HepG2 (cell line): ENCODE data around the gene GDE1. TPM values are rescaled to one million over a fixed set of nuclear protein-coding genes. Genes with fewer than 3 reads are reported as not detected.

ENCODE experiments used
- DNMT3B ChIP-seq: conservative IDR thresholded peaks from 2 replicates; pipeline ENCODE4 v1.6.1; 2016; ENCODE audit warnings: missing biosample characterization, control low read depth
- SNRNP70 ChIP-seq: fragments of 200-400 bp; formaldehyde crosslinking; IDR thresholded peaks from 2 replicates; pipeline ENCODE4 v1.6.1; 2017; ENCODE audit warnings: mild to moderate bottlenecking, low read depth, low read length, moderate library complexity
- ZNF232 ChIP-seq: sonication (generic); formaldehyde crosslinking; IDR thresholded peaks from 2 replicates; pipeline ENCODE4 v1.4.0; 2020; ENCODE audit warnings: missing genetic modification reagents, borderline replicate concordance
- ZNF274 ChIP-seq: sonication (generic); formaldehyde crosslinking; IDR thresholded peaks from 2 replicates; pipeline ENCODE4 v1.5.1; 2020; ENCODE audit warnings: mild to moderate bottlenecking, missing genetic modification reagents
- polyA plus RNA-seq, 8 experiments: library from polyadenylated mRNA; depleted of rRNA in 3 of 8; stranded (reverse) in 7 of 8; unstranded in 1 of 8; fragments of >200 nt; fragmentation: Illumina TruSeq in 4 of 8; extraction: Trizol in 4 of 8; gene quantifications; 2 replicates each; pipeline versions ENCODE4 v1.2.1 to v1.2.3, GENCODE V29; 2011 to 2016; ENCODE audit warnings: low read depth in 4 of 8, missing spikeins in 1 of 8, mixed read lengths in 1 of 8; ENCODE audit not compliant: insufficient read depth in 1 of 8
- total RNA-seq, 5 experiments: library from RNA; depleted of rRNA; stranded (reverse); fragments of >200 nt; fragmentation: Illumina TruSeq; extraction: Trizol; gene quantifications; 2 replicates each; pipeline ENCODE4 v1.2.3, GENCODE V29; 2016; ENCODE audit warnings: low read depth in 1 of 5
- TF ChIP-seq, protein P1 (sequence below), 2 experiments: sonication (generic) in 1 of 2; formaldehyde crosslinking in 1 of 2; IDR thresholded peaks; 2 replicates each; pipeline versions ENCODE4 v1.6.1 to v1.9.0; 2014 to 2022; ENCODE audit warnings: antibody characterized with exemption in 1 of 2, borderline replicate concordance in 1 of 2, inconsistent platforms in 1 of 2, low read depth in 1 of 2, missing genetic modification reagents in 1 of 2
- TF ChIP-seq, protein P2 (sequence below): sonication (generic); formaldehyde crosslinking; IDR thresholded peaks from 2 replicates; pipeline ENCODE4 v1.5.1; 2020; ENCODE audit warnings: missing genetic modification reagents, mild to moderate bottlenecking, borderline replicate concordance
- TF ChIP-seq, protein P3 (sequence below): sonication (generic); formaldehyde crosslinking; IDR thresholded peaks from 2 replicates; pipeline ENCODE4 v1.4.0; 2020; ENCODE audit warnings: missing genetic modification reagents
- TF ChIP-seq, protein P4 (sequence below): sonication (generic); formaldehyde crosslinking; IDR thresholded peaks from 2 replicates; pipeline ENCODE4 v1.4.0; 2020; ENCODE audit warnings: missing genetic modification reagents, borderline replicate concordance
- TF ChIP-seq, protein P5 (sequence below): IDR thresholded peaks from 2 replicates; pipeline ENCODE4 v1.4.0; 2020; ENCODE audit warnings: mild to moderate bottlenecking, missing genetic modification reagents

GDE1 gene
- total and polyA plus RNA-seq, 2 of the 13 experiments (the other 11 are each of a cell fraction or from before 2014, with no cell fraction given) = 35.9 to 59.0 TPM

DNA sequence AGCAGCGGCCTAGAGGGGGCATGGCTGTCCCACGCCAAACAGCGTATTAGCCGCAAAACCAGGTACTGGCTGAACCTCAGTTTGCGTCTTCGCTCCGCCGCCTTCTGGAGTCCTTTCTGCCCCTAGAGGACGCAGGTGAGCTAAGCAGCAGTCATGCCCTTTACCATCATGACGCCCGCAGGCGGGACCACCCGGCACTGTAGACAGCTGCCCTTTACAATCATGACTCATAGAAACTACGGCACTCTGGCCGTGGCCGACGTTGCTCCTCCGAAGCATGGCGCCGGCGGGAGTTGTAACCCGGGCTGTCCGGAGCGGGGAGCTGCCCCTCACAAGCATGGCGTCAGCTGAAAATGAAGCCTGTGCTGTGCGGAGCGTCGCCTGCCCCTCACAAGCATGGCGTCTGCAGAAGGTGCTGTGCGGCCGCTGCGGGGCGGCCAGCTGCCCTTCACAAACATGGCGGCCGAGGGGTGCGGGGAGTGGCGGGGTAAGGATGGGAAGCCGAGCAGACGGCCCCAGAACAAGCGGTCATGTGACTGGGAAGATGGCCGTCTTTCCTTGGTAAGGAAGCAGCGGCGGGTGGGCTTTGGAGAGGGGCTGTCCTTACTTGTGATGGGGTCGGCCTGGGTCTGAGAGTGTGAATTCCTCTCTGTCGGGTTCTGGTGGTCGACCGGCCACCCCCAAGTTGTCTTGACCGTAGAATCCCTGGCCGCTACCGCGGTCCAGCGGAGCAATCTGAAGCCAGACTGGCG is 33.5 kb upstream of the GDE1 start, which contains the start of gene VPS35L (continued):
- TF ChIP-seq, protein P1, sequence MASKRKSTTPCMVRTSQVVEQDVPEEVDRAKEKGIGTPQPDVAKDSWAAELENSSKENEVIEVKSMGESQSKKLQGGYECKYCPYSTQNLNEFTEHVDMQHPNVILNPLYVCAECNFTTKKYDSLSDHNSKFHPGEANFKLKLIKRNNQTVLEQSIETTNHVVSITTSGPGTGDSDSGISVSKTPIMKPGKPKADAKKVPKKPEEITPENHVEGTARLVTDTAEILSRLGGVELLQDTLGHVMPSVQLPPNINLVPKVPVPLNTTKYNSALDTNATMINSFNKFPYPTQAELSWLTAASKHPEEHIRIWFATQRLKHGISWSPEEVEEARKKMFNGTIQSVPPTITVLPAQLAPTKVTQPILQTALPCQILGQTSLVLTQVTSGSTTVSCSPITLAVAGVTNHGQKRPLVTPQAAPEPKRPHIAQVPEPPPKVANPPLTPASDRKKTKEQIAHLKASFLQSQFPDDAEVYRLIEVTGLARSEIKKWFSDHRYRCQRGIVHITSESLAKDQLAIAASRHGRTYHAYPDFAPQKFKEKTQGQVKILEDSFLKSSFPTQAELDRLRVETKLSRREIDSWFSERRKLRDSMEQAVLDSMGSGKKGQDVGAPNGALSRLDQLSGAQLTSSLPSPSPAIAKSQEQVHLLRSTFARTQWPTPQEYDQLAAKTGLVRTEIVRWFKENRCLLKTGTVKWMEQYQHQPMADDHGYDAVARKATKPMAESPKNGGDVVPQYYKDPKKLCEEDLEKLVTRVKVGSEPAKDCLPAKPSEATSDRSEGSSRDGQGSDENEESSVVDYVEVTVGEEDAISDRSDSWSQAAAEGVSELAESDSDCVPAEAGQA (IDR thresholded peaks at IDR 0.05; ENCODE audit: low read depth) = peak; percentile 98
- TF ChIP-seq, protein P1 (CRISPR knock-in tag; IDR thresholded peaks at IDR 0.05; ENCODE audit: borderline replicate concordance) = no peak
- TF ChIP-seq, protein P2, sequence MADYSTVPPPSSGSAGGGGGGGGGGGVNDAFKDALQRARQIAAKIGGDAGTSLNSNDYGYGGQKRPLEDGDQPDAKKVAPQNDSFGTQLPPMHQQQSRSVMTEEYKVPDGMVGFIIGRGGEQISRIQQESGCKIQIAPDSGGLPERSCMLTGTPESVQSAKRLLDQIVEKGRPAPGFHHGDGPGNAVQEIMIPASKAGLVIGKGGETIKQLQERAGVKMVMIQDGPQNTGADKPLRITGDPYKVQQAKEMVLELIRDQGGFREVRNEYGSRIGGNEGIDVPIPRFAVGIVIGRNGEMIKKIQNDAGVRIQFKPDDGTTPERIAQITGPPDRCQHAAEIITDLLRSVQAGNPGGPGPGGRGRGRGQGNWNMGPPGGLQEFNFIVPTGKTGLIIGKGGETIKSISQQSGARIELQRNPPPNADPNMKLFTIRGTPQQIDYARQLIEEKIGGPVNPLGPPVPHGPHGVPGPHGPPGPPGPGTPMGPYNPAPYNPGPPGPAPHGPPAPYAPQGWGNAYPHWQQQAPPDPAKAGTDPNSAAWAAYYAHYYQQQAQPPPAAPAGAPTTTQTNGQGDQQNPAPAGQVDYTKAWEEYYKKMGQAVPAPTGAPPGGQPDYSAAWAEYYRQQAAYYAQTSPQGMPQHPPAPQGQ = no peak
- TF ChIP-seq ZNF274 (CRISPR knock-in tag) = peak; percentile 96
- no peak for TF ChIP-seq SNRNP70
- TF ChIP-seq DNMT3B (CRISPR knock-in tag) = no peak
- TF ChIP-seq, protein P3, sequence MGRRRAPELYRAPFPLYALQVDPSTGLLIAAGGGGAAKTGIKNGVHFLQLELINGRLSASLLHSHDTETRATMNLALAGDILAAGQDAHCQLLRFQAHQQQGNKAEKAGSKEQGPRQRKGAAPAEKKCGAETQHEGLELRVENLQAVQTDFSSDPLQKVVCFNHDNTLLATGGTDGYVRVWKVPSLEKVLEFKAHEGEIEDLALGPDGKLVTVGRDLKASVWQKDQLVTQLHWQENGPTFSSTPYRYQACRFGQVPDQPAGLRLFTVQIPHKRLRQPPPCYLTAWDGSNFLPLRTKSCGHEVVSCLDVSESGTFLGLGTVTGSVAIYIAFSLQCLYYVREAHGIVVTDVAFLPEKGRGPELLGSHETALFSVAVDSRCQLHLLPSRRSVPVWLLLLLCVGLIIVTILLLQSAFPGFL (CRISPR knock-in tag) = peak; percentile 66; the same call in 1 of the 2 replicates
- TF ChIP-seq, protein P4, sequence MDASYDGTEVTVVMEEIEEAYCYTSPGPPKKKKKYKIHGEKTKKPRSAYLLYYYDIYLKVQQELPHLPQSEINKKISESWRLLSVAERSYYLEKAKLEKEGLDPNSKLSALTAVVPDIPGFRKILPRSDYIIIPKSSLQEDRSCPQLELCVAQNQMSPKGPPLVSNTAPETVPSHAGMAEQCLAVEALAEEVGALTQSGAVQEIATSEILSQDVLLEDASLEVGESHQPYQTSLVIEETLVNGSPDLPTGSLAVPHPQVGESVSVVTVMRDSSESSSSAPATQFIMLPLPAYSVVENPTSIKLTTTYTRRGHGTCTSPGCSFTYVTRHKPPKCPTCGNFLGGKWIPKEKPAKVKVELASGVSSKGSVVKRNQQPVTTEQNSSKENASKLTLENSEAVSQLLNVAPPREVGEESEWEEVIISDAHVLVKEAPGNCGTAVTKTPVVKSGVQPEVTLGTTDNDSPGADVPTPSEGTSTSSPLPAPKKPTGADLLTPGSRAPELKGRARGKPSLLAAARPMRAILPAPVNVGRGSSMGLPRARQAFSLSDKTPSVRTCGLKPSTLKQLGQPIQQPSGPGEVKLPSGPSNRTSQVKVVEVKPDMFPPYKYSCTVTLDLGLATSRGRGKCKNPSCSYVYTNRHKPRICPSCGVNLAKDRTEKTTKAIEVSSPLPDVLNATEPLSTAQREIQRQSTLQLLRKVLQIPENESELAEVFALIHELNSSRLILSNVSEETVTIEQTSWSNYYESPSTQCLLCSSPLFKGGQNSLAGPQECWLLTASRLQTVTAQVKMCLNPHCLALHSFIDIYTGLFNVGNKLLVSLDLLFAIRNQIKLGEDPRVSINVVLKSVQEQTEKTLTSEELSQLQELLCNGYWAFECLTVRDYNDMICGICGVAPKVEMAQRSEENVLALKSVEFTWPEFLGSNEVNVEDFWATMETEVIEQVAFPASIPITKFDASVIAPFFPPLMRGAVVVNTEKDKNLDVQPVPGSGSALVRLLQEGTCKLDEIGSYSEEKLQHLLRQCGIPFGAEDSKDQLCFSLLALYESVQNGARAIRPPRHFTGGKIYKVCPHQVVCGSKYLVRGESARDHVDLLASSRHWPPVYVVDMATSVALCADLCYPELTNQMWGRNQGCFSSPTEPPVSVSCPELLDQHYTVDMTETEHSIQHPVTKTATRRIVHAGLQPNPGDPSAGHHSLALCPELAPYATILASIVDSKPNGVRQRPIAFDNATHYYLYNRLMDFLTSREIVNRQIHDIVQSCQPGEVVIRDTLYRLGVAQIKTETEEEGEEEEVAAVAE (CRISPR knock-in tag) = peak; percentile 75; the same call in 1 of the 2 replicates
- TF ChIP-seq ZNF232 (CRISPR knock-in tag) = no peak
- TF ChIP-seq, protein P5, sequence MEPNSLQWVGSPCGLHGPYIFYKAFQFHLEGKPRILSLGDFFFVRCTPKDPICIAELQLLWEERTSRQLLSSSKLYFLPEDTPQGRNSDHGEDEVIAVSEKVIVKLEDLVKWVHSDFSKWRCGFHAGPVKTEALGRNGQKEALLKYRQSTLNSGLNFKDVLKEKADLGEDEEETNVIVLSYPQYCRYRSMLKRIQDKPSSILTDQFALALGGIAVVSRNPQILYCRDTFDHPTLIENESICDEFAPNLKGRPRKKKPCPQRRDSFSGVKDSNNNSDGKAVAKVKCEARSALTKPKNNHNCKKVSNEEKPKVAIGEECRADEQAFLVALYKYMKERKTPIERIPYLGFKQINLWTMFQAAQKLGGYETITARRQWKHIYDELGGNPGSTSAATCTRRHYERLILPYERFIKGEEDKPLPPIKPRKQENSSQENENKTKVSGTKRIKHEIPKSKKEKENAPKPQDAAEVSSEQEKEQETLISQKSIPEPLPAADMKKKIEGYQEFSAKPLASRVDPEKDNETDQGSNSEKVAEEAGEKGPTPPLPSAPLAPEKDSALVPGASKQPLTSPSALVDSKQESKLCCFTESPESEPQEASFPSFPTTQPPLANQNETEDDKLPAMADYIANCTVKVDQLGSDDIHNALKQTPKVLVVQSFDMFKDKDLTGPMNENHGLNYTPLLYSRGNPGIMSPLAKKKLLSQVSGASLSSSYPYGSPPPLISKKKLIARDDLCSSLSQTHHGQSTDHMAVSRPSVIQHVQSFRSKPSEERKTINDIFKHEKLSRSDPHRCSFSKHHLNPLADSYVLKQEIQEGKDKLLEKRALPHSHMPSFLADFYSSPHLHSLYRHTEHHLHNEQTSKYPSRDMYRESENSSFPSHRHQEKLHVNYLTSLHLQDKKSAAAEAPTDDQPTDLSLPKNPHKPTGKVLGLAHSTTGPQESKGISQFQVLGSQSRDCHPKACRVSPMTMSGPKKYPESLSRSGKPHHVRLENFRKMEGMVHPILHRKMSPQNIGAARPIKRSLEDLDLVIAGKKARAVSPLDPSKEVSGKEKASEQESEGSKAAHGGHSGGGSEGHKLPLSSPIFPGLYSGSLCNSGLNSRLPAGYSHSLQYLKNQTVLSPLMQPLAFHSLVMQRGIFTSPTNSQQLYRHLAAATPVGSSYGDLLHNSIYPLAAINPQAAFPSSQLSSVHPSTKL (CRISPR knock-in tag) = peak; percentile 65
